Sigmoid colon (tissue), 7 donors: ENCODE data around the gene HOXD12. TPM values are rescaled to one million over a fixed set of nuclear protein-coding genes. Genes with fewer than 3 reads are reported as not detected.

ENCODE experiments used
- DNase-seq: peaks from one replicate; pipeline ENCODE4 v3.0.0-alpha.2; 2019
- H3K27ac ChIP-seq, 4 donors: fragments of 200-600 bp; sonication (generic); one replicate each; pipeline ENCODE4 v1.5.1; 2016 to 2019; ENCODE audit warnings: mild to moderate bottlenecking in 1 of 4
- H3K27me3 ChIP-seq, 3 donors: fragments of 200-600 bp; sonication (generic); one replicate each; pipeline ENCODE4 v1.5.1; 2019; ENCODE audit warnings: mild to moderate bottlenecking in 1 of 3
- H3K36me3 ChIP-seq, 4 donors: fragments of 200-600 bp; sonication (generic); one replicate each; pipeline ENCODE4 v1.5.1; 2016 to 2019
- H3K4me1 ChIP-seq, 4 donors: fragments of 200-600 bp; sonication (generic); one replicate each; pipeline ENCODE4 v1.5.1; 2017 to 2019
- H3K4me3 ChIP-seq, 4 donors: fragments of 200-600 bp; sonication (generic); one replicate each; pipeline ENCODE4 v1.5.1; 2017 to 2019; ENCODE audit warnings: mild to moderate bottlenecking in 2 of 4, moderate library complexity in 1 of 4
- H3K9me3 ChIP-seq, 4 donors: fragments of 200-600 bp in 3 of 4; sonication (generic) in 3 of 4; one replicate each; pipeline versions ENCODE4 v1.5.1 to v1.6.1; 2013 to 2019
- EP300 ChIP-seq, 4 donors: sonication (generic); formaldehyde crosslinking; IDR thresholded peaks; one replicate each; pipeline ENCODE4 v1.6.1; 2017; ENCODE audit warnings: antibody characterized with exemption in 4 of 4
- POLR2A ChIP-seq, 2 donors: fragments of 450-650 bp; IDR thresholded peaks; one replicate each; pipeline ENCODE4 v1.6.1; 2016; ENCODE audit warnings: antibody characterized with exemption in 2 of 2, mild to moderate bottlenecking in 2 of 2, moderate library complexity in 2 of 2
- POLR2AphosphoS5 ChIP-seq, 4 donors: sonication (generic); formaldehyde crosslinking; IDR thresholded peaks; one replicate each; pipeline ENCODE4 v1.6.1; 2017; ENCODE audit warnings: antibody characterized with exemption in 4 of 4
- WGBS, 2 donors: extraction: QIAGEN DNeasy Blood & Tissue Kit; methylation state at CpG; one replicate each; pipeline ENCODE4 v1.1.7; 2013; 5-methylcytosine and 5-hydroxymethylcytosine counted together
- intact Hi-C: fragments of 100-400 bp; cut with DNase I; formaldehyde crosslinking; loops from one replicate; pipeline ENCODE4 v1.15.1; 2023
- polyA plus RNA-seq, 3 donors: library from polyadenylated mRNA; stranded (reverse); fragments of 200-250 nt; gene quantifications; one replicate each; pipeline ENCODE4 v1.2.3, GENCODE V29; 2013
- total RNA-seq, 4 donors: library from RNA; depleted of rRNA; stranded (reverse); fragments of >200 nt; gene quantifications; one replicate each; pipeline ENCODE4 v1.1.0, GENCODE V29; 2016
- TF ChIP-seq, protein P1 (sequence below), 4 experiments: fragments of 450-650 bp in 3 of 4; fragments of 200-600 bp in 1 of 4; IDR thresholded peaks; one replicate each; pipeline ENCODE4 v1.5.1; 2016 to 2019; ENCODE audit warnings: antibody characterized with exemption in 4 of 4, mild to moderate bottlenecking in 3 of 4, moderate library complexity in 2 of 4
- donor health status: healthy with polysubstance abuse.
- donor health status: Bipolar disorder and iron deficiency.
- donor health status: healthy.

Gene HOXD12
- total and polyA plus RNA-seq, 7 donors, result 0.15 to 1.8 (median 1.5) TPM; not detected in 3

DNA sequence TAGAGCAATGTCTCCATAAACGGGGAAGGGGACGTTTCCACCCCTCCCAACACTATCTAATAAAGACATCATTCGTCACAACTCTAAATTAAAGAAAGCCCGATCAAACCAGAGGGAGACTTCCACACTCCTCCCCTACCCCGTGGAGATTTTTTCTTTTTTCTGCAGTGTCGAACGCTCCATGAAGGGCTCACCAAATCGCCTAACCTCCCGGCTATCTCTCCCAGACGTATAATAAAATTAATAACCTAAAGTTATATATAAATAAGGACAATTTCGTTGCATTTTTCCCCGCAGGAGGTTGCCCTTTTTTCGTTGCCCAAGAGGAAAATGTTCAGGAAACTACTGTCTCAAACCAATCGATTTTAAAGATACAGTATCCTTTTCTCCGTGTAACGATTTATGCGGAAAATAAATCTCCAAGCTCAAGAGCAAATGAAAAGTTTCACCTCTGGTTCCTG lies 18.2 kb upstream of the HOXD12 start:
- peaks cover 0 to 51% (median 31%) of the 10 kb centered on the region in 4 donors for H3K4me1 ChIP-seq
- no peak for DNase-seq
- H3K36me3 ChIP-seq, result no peaks in the 10 kb centered on the region
- H3K27ac ChIP-seq, result peak overlapping the region in 3 of 4 donors; percentile 92 to 96 (median 94)
- TF ChIP-seq POLR2AphosphoS5 (IDR thresholded peaks at IDR 0.05), result peak in 1 of 4 donors; percentile 16
- TF ChIP-seq, protein P1, sequence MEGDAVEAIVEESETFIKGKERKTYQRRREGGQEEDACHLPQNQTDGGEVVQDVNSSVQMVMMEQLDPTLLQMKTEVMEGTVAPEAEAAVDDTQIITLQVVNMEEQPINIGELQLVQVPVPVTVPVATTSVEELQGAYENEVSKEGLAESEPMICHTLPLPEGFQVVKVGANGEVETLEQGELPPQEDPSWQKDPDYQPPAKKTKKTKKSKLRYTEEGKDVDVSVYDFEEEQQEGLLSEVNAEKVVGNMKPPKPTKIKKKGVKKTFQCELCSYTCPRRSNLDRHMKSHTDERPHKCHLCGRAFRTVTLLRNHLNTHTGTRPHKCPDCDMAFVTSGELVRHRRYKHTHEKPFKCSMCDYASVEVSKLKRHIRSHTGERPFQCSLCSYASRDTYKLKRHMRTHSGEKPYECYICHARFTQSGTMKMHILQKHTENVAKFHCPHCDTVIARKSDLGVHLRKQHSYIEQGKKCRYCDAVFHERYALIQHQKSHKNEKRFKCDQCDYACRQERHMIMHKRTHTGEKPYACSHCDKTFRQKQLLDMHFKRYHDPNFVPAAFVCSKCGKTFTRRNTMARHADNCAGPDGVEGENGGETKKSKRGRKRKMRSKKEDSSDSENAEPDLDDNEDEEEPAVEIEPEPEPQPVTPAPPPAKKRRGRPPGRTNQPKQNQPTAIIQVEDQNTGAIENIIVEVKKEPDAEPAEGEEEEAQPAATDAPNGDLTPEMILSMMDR (IDR thresholded peaks at IDR 0.05), result no peak
- peaks cover 0 to 8% (median 0%) of the 10 kb centered on the region in 4 donors for H3K9me3 ChIP-seq
- intact Hi-C loops, result loop anchor here (2.0 kb wide), 1 partner anchor 15 kb away; no protein-coding TSS in a partner anchor
- H3K27me3 ChIP-seq, result peaks cover 53 to 98% (median 61%) of the 10 kb centered on the region in 3 donors
- WGBS, 2 donors, result 10% methylated on average over 17 of the region's 17 CpGs
- H3K4me3 ChIP-seq, result peak overlapping the region; percentile 32 to 54 (median 50)

DNA sequence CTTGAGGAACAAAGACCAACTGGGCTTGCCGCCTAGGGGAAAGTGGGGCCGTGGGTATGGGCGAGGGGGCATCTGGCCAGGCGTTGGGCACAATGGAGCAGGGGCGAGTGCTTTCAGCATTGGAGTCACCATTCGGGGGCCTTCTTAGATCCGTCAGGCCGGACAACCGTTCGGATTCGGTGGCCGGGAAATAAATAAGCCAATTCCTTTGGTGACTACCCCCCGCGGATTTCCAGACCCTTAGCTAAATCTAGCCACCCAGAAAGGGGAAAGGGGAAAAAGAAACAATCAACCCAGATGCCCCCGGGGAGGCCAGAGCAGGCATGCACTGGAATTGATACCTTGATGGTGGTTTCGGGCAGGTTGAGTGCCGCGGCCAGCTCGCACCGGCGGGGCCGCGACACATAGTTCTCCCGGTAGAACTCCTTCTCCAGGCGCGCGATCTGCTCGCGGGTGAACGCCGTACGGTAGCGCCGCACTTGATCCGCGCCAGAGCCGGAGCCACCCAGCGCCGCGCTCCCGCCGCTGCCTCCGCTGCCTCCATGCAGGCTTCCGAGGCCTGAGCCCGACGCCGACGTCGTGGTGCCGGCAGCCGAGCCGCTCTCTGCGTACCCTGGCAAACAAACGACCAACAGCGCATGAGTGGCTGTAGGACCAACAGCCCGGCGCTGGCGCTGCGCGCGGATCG lies 17.6 kb upstream of the HOXD12 start:
- peaks cover 49 to 98% (median 61%) of the 10 kb centered on the region in 3 donors for H3K27me3 ChIP-seq
- H3K4me3 ChIP-seq, result peak overlapping the region; percentile 32 to 54 (median 50)
- peak overlapping the region in 3 of 4 donors; percentile 92 to 96 (median 94) for H3K27ac ChIP-seq
- H3K4me1 ChIP-seq, result peaks cover 0 to 51% (median 32%) of the 10 kb centered on the region in 4 donors
- no peak for DNase-seq
- TF ChIP-seq POLR2AphosphoS5 (IDR thresholded peaks at IDR 0.05) (peak in 3 of 4 donors; percentile 7 to 49 (median 48)), POLR2A (IDR thresholded peaks at IDR 0.05) (no peak)
- H3K36me3 ChIP-seq, result no peaks in the 10 kb centered on the region
- peaks cover 0 to 8% (median 0%) of the 10 kb centered on the region in 4 donors for H3K9me3 ChIP-seq
- intact Hi-C loops, result loop anchor here (2.0 kb wide), 1 partner anchor 15 kb away; no protein-coding TSS in a partner anchor
- 4 to 6% methylated on average over 62 of the region's 62 CpGs for WGBS, 2 donors

DNA sequence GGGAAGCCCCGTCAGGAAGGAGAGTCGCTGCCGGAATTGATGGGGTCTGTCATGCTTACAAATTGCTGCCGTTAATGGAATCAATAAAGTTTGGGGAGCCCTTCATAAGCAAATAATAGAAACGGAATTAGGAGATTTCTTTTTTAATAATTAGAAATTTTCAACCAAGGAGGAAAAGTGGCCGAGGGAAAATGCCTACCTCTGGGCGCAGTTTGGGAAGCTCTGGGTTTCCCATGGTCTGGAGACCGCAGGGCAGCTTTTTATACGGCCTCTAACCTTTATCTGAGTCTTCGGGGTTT lies 17.1 kb upstream of the HOXD12 start:
- TF ChIP-seq EP300 (IDR thresholded peaks at IDR 0.05) (no peak), POLR2AphosphoS5 (IDR thresholded peaks at IDR 0.05) (no peak), POLR2A (IDR thresholded peaks at IDR 0.05) (no peak)
- TF ChIP-seq, protein P1 (IDR thresholded peaks at IDR 0.05), result no peak
- H3K27ac ChIP-seq, result peak overlapping the region in 3 of 4 donors; percentile 92 to 96 (median 94)
- H3K9me3 ChIP-seq, result peaks cover 0 to 8% (median 0%) of the 10 kb centered on the region in 4 donors
- no peaks in the 10 kb centered on the region for H3K36me3 ChIP-seq
- 7 to 9% methylated on average over 10 of the region's 10 CpGs for WGBS, 2 donors
- H3K4me1 ChIP-seq, result peaks cover 0 to 51% (median 33%) of the 10 kb centered on the region in 4 donors
- H3K4me3 ChIP-seq, result peak overlapping the region; percentile 32 to 54 (median 50)
- no peak for DNase-seq
- H3K27me3 ChIP-seq, result peaks cover 49 to 98% (median 61%) of the 10 kb centered on the region in 3 donors
- intact Hi-C loops, result no loop called here

DNA sequence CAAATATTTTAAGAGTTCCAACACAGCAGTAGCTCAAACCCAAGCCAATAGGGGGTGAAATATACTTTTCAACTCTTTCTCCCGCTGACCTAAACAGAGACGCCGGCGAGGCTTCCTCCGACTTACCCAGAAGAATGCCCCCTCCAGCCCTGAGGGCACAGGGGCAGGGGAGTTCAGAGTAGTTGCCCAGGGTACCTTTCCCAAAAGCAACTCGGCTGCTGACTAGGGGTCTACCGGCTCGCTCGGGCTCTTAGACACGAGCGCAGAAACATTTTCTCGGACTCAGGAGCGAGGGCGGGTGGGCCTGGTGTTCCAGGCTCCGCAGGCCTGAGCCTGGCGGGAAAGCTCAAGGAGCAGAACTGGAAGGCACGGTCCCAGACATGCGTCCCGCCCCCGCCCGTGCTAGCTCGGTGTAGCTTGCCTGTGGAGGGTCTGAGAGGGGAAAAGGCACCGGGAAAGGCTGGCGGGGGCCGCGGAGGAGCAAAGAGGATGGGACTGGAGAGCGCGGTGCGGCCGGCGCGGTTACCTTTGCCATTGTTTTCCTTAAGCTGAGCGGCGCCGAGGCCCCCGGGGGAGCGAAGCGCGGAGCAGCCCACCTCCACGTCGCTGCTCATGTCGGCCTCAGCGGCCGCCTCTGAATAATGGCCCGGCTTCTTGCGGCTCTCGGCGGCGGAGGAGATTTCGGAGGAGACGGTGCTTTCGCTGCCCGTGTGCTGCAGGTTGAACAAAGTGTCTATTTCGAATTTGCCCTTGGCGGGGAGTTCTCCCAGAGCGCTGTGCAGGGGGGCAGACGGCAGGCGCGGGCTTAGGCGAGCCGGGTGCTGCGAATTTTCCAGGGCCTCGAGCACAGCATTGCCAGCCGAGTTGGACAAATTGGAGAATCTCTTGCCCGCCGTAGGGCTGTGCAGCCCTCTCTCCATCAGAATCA lies 16.5 kb upstream of the HOXD12 start:
- DNase-seq, result no peak
- Histone ChIP-seq H3K4me1 (peaks cover 0 to 56% (median 39%) of the 10 kb centered on the region in 4 donors), H3K27ac (peak overlapping the region in 3 of 4 donors; percentile 92 to 96 (median 94)), H3K36me3 (no peaks in the 10 kb centered on the region), H3K9me3 (peaks cover 0 to 8% (median 0%) of the 10 kb centered on the region in 4 donors), H3K27me3 (peaks cover 51 to 98% (median 61%) of the 10 kb centered on the region in 3 donors), H3K4me3 (peak overlapping the region; percentile 32 to 54 (median 50))
- 8 to 9% methylated on average over 66 of the region's 66 CpGs for WGBS, 2 donors
- no peak for TF ChIP-seq EP300 (IDR thresholded peaks at IDR 0.05)
- no peak for TF ChIP-seq POLR2AphosphoS5 (IDR thresholded peaks at IDR 0.05)
- TF ChIP-seq POLR2A (IDR thresholded peaks at IDR 0.05), result no peak
- TF ChIP-seq, protein P1 (IDR thresholded peaks at IDR 0.05), result no peak
- intact Hi-C loops, result no loop called here
